OCI-LY7 (cell line): ENCODE data around the gene SDF2. TPM values are rescaled to one million over a fixed set of nuclear protein-coding genes. Genes with fewer than 3 reads are reported as not detected.

Experiments
- BruUV-seq: library from RNA; stranded (reverse); fragments of 400-500 nt; replicated peaks from 2 replicates; lab custom pipeline; 2021; lab: Mats Ljungman, UMichigan
- CTCF ChIA-PET: fragments of 300-600 bp; sonication (Branson Sonifier 250); formaldehyde crosslinking; loops from one replicate; lab custom pipeline; 2022; ENCODE audit warnings: antibody characterized with exemption; ENCODE audit not compliant: unreplicated experiment; lab: Charles Lee
- POLR2A ChIA-PET: fragments of 300-600 bp; sonication (Branson Sonifier 250); formaldehyde crosslinking; loops from one replicate; lab custom pipeline; 2022; ENCODE audit warnings: antibody characterized with exemption; lab: Charles Lee
- DNase-seq: peaks from one replicate; pipeline ENCODE4 v3.0.0-alpha.2; 2015; ENCODE audit warnings: low spot score
- H2AFZ ChIP-seq: fragments of 200-600 bp; sonication (generic), shearing (Covaris generic); 2 replicates; pipeline ENCODE4 v1.6.1; 2014; ENCODE audit warnings: mild to moderate bottlenecking, antibody characterized with exemption, low read length, moderate library complexity
- H3K27ac ChIP-seq: fragments of 200-600 bp; sonication (generic); 2 replicates; pipeline ENCODE4 v1.5.1; 2014; ENCODE audit warnings: mixed run types, low read depth, mild to moderate bottlenecking, moderate library complexity, low read length, inconsistent platforms; ENCODE audit not compliant: poor library complexity, severe bottlenecking
- H3K36me3 ChIP-seq: fragments of 200-600 bp; sonication (generic); 2 replicates; pipeline ENCODE4 v1.6.1; 2014; ENCODE audit warnings: mild to moderate bottlenecking, antibody characterized with exemption, low read length, moderate library complexity, mixed read lengths; ENCODE audit not compliant: insufficient read depth
- H3K4me1 ChIP-seq: fragments of 200-600 bp; sonication (generic); 2 replicates; pipeline ENCODE4 v1.5.1; 2014; ENCODE audit warnings: mild to moderate bottlenecking, low read length; ENCODE audit not compliant: insufficient read depth, poor library complexity, severe bottlenecking
- H3K4me2 ChIP-seq: fragments of 200-600 bp; sonication (generic); 2 replicates; pipeline ENCODE4 v1.6.1; 2014; ENCODE audit warnings: mild to moderate bottlenecking, low read length
- H3K4me3 ChIP-seq: fragments of 200-600 bp; sonication (generic); 2 replicates; pipeline ENCODE4 v1.5.1; 2014; ENCODE audit warnings: mild to moderate bottlenecking, low read depth, low read length; ENCODE audit not compliant: poor library complexity, severe bottlenecking
- H3K79me2 ChIP-seq: fragments of 200-600 bp; sonication (generic); 2 replicates; pipeline ENCODE4 v1.6.1; 2016; ENCODE audit warnings: low read depth, mild to moderate bottlenecking, low read length, moderate library complexity, mixed read lengths; ENCODE audit not compliant: insufficient read depth
- H3K9me2 ChIP-seq: fragments of 200-600 bp; sonication (generic); 2 replicates; pipeline ENCODE4 v1.6.1; 2016; ENCODE audit warnings: mild to moderate bottlenecking, low read length, mixed read lengths; ENCODE audit not compliant: insufficient read depth
- H3K9me3 ChIP-seq: fragments of 200-600 bp; sonication (generic); 2 replicates; pipeline ENCODE4 v1.6.1; 2014; ENCODE audit warnings: mild to moderate bottlenecking, mixed run types, low read length, mixed read lengths
- H4K20me1 ChIP-seq: fragments of 200-600 bp; sonication (generic); 2 replicates; pipeline ENCODE4 v1.6.1; 2014; ENCODE audit warnings: mild to moderate bottlenecking, antibody characterized with exemption, low read length, moderate library complexity, mixed read lengths; ENCODE audit not compliant: insufficient read depth
- EZH2phosphoT487 ChIP-seq: fragments of 200-600 bp; sonication (generic); IDR thresholded peaks from 2 replicates; pipeline ENCODE4 v1.6.1; 2018; ENCODE audit warnings: low read depth, borderline replicate concordance, mild to moderate bottlenecking, mixed run types, antibody characterized with exemption, low read length, moderate library complexity, mixed read lengths
- intact Hi-C: fragments of 100-400 bp; cut with micrococcal nuclease; formaldehyde crosslinking; loops from one replicate; pipeline ENCODE4 v1.10.0; 2022; ENCODE audit not compliant: unreplicated experiment
- total RNA-seq, 2 experiments: library from RNA; depleted of rRNA in 1 of 2; stranded (reverse); fragments of >200 nt in 1 of 2; shearing (Covaris generic) in 1 of 2; gene quantifications; 2 replicates each; pipeline ENCODE4 v1.2.3, GENCODE V29; 2014 to 2022
- TF ChIP-seq, protein P1 (sequence below): fragments of 200-600 bp; sonication (generic); conservative IDR thresholded peaks from 2 replicates; pipeline ENCODE4 v1.5.1; 2014; ENCODE audit warnings: mild to moderate bottlenecking, antibody characterized with exemption, low read length, moderate library complexity, mixed read lengths

SDF2 gene
- total RNA-seq, 2 experiments from 2014 or later = 31.8 to 38.6 TPM

- Histone ChIP-seq H3K4me2 (no peak overlapping the region), H3K4me3 (no peak overlapping the region), H3K27ac (no peak overlapping the region), H2AFZ (no peak overlapping the region), H3K36me3 (peaks cover 99% of the 10 kb centered on the region), H3K79me2 (no peaks in the 10 kb centered on the region), H4K20me1 (no peaks in the 10 kb centered on the region), H3K9me2 (no peaks in the 10 kb centered on the region), H3K4me1 (no peaks in the 10 kb centered on the region), H3K9me3 (no peaks in the 10 kb centered on the region)
- POLR2A ChIA-PET = interaction anchor here (0.5 kb wide), 1 partner anchor 66 kb away, joined by 3 read pairs; no protein-coding TSS in a partner anchor
- no peak for DNase-seq
- CTCF ChIA-PET = interaction anchor here (0.6 kb wide), 1 partner anchor 45 kb away, joined by 3 read pairs; no protein-coding TSS in a partner anchor
- no TSS peak for BruUV-seq
- intact Hi-C loops = no loop called here
- TF ChIP-seq EZH2phosphoT487 = no peak
- TF ChIP-seq, protein P1, sequence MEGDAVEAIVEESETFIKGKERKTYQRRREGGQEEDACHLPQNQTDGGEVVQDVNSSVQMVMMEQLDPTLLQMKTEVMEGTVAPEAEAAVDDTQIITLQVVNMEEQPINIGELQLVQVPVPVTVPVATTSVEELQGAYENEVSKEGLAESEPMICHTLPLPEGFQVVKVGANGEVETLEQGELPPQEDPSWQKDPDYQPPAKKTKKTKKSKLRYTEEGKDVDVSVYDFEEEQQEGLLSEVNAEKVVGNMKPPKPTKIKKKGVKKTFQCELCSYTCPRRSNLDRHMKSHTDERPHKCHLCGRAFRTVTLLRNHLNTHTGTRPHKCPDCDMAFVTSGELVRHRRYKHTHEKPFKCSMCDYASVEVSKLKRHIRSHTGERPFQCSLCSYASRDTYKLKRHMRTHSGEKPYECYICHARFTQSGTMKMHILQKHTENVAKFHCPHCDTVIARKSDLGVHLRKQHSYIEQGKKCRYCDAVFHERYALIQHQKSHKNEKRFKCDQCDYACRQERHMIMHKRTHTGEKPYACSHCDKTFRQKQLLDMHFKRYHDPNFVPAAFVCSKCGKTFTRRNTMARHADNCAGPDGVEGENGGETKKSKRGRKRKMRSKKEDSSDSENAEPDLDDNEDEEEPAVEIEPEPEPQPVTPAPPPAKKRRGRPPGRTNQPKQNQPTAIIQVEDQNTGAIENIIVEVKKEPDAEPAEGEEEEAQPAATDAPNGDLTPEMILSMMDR = no peak
Measured at GRCh38 chr17:28698253-28698941, 36.7 kb upstream of the SDF2 start.

DNA sequence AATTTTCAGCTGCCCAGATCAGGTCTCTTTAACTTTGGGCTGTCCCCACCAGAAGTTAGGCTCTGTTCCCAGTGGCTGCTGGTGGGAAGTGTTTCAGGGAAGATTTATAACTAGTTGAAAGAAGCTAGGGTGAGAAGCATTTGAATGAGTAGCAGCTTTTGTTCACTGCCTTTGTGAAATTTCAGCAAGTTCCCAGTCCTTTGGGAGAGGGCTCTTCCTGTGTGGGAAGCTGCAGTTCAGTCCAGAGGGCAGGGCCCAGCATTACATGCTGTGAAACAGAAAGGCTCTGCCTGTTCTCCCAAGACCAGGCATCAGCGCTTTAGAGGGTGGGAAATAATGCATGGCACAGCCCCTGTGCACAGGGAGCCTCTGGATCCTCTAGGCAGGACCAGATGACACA lies 32.2 kb upstream of the SDF2 start:
- CTCF ChIA-PET = no interaction called here
- intact Hi-C loops = no loop called here
- TF ChIP-seq EZH2phosphoT487 = no peak
- TF ChIP-seq, protein P1 = no peak

DNA sequence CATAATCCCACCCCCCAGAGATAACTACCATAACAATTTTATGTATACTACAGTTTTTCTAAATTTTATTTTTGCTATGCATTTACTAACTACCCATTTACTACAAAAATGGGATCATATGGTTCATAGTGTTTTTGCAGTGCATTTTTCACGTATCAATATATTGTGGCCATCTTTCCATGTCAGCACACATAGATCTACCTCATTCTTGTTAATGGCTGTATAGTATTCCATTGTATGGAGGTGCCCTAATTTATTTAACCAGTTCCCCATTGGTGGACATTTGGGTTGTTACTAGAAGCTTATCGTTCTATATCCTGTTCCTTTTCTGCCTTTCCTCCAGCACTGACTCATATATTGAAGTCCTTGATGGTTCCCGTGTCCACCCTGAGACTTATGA lies 27.3 kb upstream of the SDF2 start:
- Histone ChIP-seq H3K9me2 (no peaks in the 10 kb centered on the region), H3K36me3 (peaks cover 90% of the 10 kb centered on the region), H3K9me3 (no peaks in the 10 kb centered on the region), H2AFZ (no peak overlapping the region), H3K4me3 (no peak overlapping the region), H4K20me1 (no peaks in the 10 kb centered on the region), H3K27ac (no peak overlapping the region), H3K79me2 (no peaks in the 10 kb centered on the region), H3K4me2 (no peak overlapping the region), H3K4me1 (no peaks in the 10 kb centered on the region)
- TF ChIP-seq EZH2phosphoT487 = no peak
- TF ChIP-seq, protein P1 = no peak
- intact Hi-C loops = loop anchor here (10.0 kb wide), 1 partner anchor 64 kb away; no protein-coding TSS in a partner anchor
- ChIA-PET CTCF (no interaction called here), POLR2A (interaction anchor here (1.3 kb wide), 1 partner anchor 11 kb away, joined by 3 read pairs; no protein-coding TSS in a partner anchor)
- DNase-seq = no peak
- no TSS peak for BruUV-seq

More for the DNA sequence above, 32.2 kb upstream of the SDF2 start:
- Histone ChIP-seq H3K79me2 (no peaks in the 10 kb centered on the region), H3K4me1 (no peaks in the 10 kb centered on the region), H2AFZ (no peak overlapping the region), H3K4me3 (no peak overlapping the region), H3K4me2 (no peak overlapping the region), H3K9me2 (no peaks in the 10 kb centered on the region), H4K20me1 (no peaks in the 10 kb centered on the region), H3K36me3 (peaks cover 90% of the 10 kb centered on the region), H3K27ac (no peak overlapping the region), H3K9me3 (no peaks in the 10 kb centered on the region)
- DNase-seq = no peak
- BruUV-seq = no TSS peak
- POLR2A ChIA-PET = interaction anchor here (0.7 kb wide), 1 partner anchor 93 kb away, joined by 3 read pairs; no protein-coding TSS in a partner anchor
